ENCODE results near the gene ITPA. TPM values are rescaled to one million over a fixed set of nuclear protein-coding genes. Genes with fewer than 3 reads are reported as not detected.
A peak's percentile ranks its signal among the peaks of the same experiment; 100 is the strongest.

ITPA gene
- total RNA-seq, 5 donors from 2014 or later (not counting 1 experiment from before 2014, with no cell fraction given): 41.6 to 67.6 (median 61.8) TPM

GRCh38 chr20:3246682-3247081, 37.4 kb downstream of the ITPA start:
- H3K9me3 Mint-ChIP-seq: no peaks in the 10 kb centered on the region
- ChIA-PET CTCF (interaction anchor here in 1 of 2 donors (0.7 kb wide), 1 partner anchor 226 kb away, joined by 5 read pairs; no protein-coding TSS in a partner anchor), POLR2A (no interaction called here)
- H3K27ac ChIP-seq (ENCODE audit: low read length): no peak overlapping the region
- DNase-seq (no peak), ATAC-seq (replicated peaks in 1 of 4) (no peak)
- no peak overlapping the region for H3K27ac Mint-ChIP-seq
- peaks cover 0 to 5% (median 4%) of the 10 kb centered on the region in 3 donors for H3K4me1 Mint-ChIP-seq
- H3K36me3 Mint-ChIP-seq: no peaks in the 10 kb centered on the region
- no peaks in the 10 kb centered on the region for H3K9me3 ChIP-seq
- no peaks in the 10 kb centered on the region for H3K36me3 ChIP-seq (ENCODE audit: control insufficient read depth in 2 of 2, extremely low read depth in 1 of 2, insufficient read depth in 1 of 2, low read length in 1 of 2)
- peaks cover 0 to 11% of the 10 kb centered on the region in 2 experiments for H3K4me1 ChIP-seq (ENCODE audit: control insufficient read depth in 1 of 2, extremely low read depth in 1 of 2, insufficient read depth in 2 of 2, low read length in 2 of 2)
- H3K4me3 ChIP-seq (ENCODE audit: control insufficient read depth in 1 of 2, extremely low read depth in 1 of 2, low read length in 1 of 2): no peak overlapping the region
- no peak overlapping the region for H3K4me3 Mint-ChIP-seq
- WGBS (ENCODE audit: insufficient coverage): 100% methylated on average over 1 of the region's 1 CpG
- peaks cover 19 to 33% of the 10 kb centered on the region in 2 donors for H3K27me3 Mint-ChIP-seq
- peaks cover 0 to 65% of the 10 kb centered on the region in 2 experiments for H3K27me3 ChIP-seq (replicated peaks in 1 of 2; ENCODE audit: control insufficient read depth in 2 of 2, extremely low read depth in 1 of 2, insufficient read depth in 2 of 2, low read length in 1 of 2)

DNA sequence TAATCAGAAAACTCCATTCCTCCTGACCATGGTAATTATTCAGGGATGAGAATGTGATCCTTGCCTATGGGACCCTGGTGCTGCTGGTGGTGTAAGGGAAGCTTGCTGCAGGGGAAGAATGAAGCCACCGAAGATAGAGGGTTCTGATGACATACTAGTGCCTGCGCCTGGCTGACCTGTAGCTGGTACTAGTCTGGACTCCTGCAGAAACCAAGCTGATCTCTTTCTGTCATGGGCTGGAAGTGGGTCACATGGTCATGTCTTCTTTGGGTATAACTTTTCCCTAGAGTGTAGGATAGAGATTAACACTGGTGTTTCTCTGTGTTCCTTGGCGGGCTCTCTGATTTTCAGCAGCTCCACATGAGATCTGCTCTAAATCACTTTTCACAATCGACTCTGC, 38.3 kb downstream of the ITPA start:
- DNase-seq (no peak), ATAC-seq (replicated peaks in 1 of 4) (no peak)
- H3K27me3 Mint-ChIP-seq: peaks cover 19 to 31% of the 10 kb centered on the region in 2 donors
- WGBS (ENCODE audit: insufficient coverage): 67% methylated on average over 2 of the region's 4 CpGs
- H3K27ac Mint-ChIP-seq: no peak overlapping the region
- peaks cover 0 to 11% of the 10 kb centered on the region in 2 experiments for H3K4me1 ChIP-seq (ENCODE audit: control insufficient read depth in 1 of 2, extremely low read depth in 1 of 2, insufficient read depth in 2 of 2, low read length in 2 of 2)
- no peak overlapping the region for H3K27ac ChIP-seq (ENCODE audit: low read length)
- CTCF ChIA-PET: no interaction called here
- no peaks in the 10 kb centered on the region for H3K9me3 ChIP-seq
- H3K36me3 Mint-ChIP-seq: peaks cover 6% of the 10 kb centered on the region
- H3K4me3 Mint-ChIP-seq: no peak overlapping the region
- H3K4me3 ChIP-seq (ENCODE audit: control insufficient read depth in 1 of 2, extremely low read depth in 1 of 2, low read length in 1 of 2): no peak overlapping the region
- H3K36me3 ChIP-seq (ENCODE audit: control insufficient read depth in 2 of 2, extremely low read depth in 1 of 2, insufficient read depth in 1 of 2, low read length in 1 of 2): peaks cover 0 to 7% of the 10 kb centered on the region in 2 donors
- H3K9me3 Mint-ChIP-seq: no peaks in the 10 kb centered on the region
- peaks cover 0 to 5% (median 4%) of the 10 kb centered on the region in 3 donors for H3K4me1 Mint-ChIP-seq
- H3K27me3 ChIP-seq (replicated peaks in 1 of 2; ENCODE audit: control insufficient read depth in 2 of 2, extremely low read depth in 1 of 2, insufficient read depth in 2 of 2, low read length in 1 of 2): peaks cover 0 to 71% of the 10 kb centered on the region in 2 experiments
- POLR2A ChIA-PET: interaction anchor here in 1 of 2 donors (0.6 kb wide), 1 partner anchor 560 kb away, joined by 3 read pairs; no protein-coding TSS in a partner anchor

DNA sequence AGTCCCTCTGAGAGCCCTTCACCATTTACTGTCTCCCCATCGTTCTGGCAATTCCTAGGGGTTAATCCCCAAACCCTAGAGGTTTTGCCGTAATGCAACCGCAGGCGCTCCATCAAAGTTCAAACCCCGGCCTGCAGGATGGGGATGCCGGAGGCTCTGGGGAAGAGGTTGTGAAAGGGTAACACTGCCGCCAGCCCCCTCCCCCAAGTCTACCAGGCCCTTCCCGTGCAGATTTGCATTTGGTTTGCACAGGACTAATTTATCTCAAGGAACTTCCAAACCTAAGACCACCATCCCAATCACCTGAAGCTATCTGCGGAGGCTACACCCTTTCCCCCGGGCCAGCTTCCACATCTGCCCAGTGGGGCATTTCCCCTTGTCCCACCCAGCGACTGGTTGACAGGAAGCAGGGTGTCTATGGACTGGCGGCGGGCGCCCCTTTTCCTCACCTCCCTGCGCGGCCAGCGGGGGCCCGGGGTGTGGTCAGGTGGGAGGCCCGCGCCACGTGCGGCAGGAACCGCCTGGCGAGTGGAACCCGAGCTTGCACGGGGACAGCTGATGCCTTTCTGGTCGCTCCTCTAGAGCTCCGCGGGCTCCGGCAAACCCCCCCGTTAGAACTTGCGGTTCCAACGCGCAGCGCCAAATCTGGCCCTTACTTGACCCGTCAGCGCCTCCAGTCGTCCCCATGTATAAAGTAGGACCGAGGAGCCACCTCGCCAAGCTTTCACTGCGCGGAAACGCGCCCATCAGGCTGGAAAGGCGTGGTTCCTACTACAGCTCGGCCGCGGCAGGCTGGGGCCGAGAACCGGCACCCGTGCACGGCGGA, 39.1 kb downstream of the ITPA start:
- Mint-ChIP-seq H3K4me1 (peaks cover 0 to 5% (median 4%) of the 10 kb centered on the region in 3 donors), H3K4me3 (peak overlapping the region in 2 of 3 donors; percentile 37 to 44), H3K36me3 (peaks cover 8% of the 10 kb centered on the region), H3K9me3 (no peaks in the 10 kb centered on the region), H3K27ac (no peak overlapping the region), H3K27me3 (peaks cover 19 to 31% of the 10 kb centered on the region in 2 donors)
- H3K27ac ChIP-seq (ENCODE audit: low read length): no peak overlapping the region
- 2% methylated on average over 44 of the region's 53 CpGs for WGBS (ENCODE audit: insufficient coverage)
- ChIA-PET CTCF (no interaction called here), POLR2A (no interaction called here)
- H3K9me3 ChIP-seq: no peaks in the 10 kb centered on the region
- H3K4me1 ChIP-seq (ENCODE audit: control insufficient read depth in 1 of 2, extremely low read depth in 1 of 2, insufficient read depth in 2 of 2, low read length in 2 of 2): peaks cover 0 to 11% of the 10 kb centered on the region in 2 experiments
- ATAC-seq (replicated peaks in 1 of 4) (peak; percentile 52 to 64 (median 60)), DNase-seq (peak in 4 of 35 experiments; percentile 13 to 28 (median 19))
- peaks cover 0 to 7% of the 10 kb centered on the region in 2 donors for H3K36me3 ChIP-seq (ENCODE audit: control insufficient read depth in 2 of 2, extremely low read depth in 1 of 2, insufficient read depth in 1 of 2, low read length in 1 of 2)
- peaks cover 0 to 71% of the 10 kb centered on the region in 2 experiments for H3K27me3 ChIP-seq (replicated peaks in 1 of 2; ENCODE audit: control insufficient read depth in 2 of 2, extremely low read depth in 1 of 2, insufficient read depth in 2 of 2, low read length in 1 of 2)
- peak overlapping the region in 1 of 2 donors; percentile 53 for H3K4me3 ChIP-seq (ENCODE audit: control insufficient read depth in 1 of 2, extremely low read depth in 1 of 2, low read length in 1 of 2)

GRCh38 chr20:3248993-3249347, 39.7 kb downstream of the ITPA start:
- peaks cover 0 to 7% of the 10 kb centered on the region in 2 donors for H3K36me3 ChIP-seq (ENCODE audit: control insufficient read depth in 2 of 2, extremely low read depth in 1 of 2, insufficient read depth in 1 of 2, low read length in 1 of 2)
- H3K27me3 ChIP-seq (replicated peaks in 1 of 2; ENCODE audit: control insufficient read depth in 2 of 2, extremely low read depth in 1 of 2, insufficient read depth in 2 of 2, low read length in 1 of 2): peaks cover 0 to 67% of the 10 kb centered on the region in 2 experiments
- ATAC-seq (replicated peaks in 1 of 4) (peak in 3 of 4 experiments; percentile 28 to 38 (median 32)), DNase-seq (no peak)
- Mint-ChIP-seq H3K36me3 (peaks cover 8% of the 10 kb centered on the region), H3K9me3 (no peaks in the 10 kb centered on the region), H3K27me3 (peaks cover 19 to 30% of the 10 kb centered on the region in 2 donors), H3K4me3 (peak overlapping the region in 2 of 3 donors; percentile 31 to 44), H3K4me1 (peaks cover 0 to 5% (median 4%) of the 10 kb centered on the region in 3 donors), H3K27ac (no peak overlapping the region)
- POLR2A ChIA-PET: no interaction called here
- peaks cover 0 to 11% of the 10 kb centered on the region in 2 experiments for H3K4me1 ChIP-seq (ENCODE audit: control insufficient read depth in 1 of 2, extremely low read depth in 1 of 2, insufficient read depth in 2 of 2, low read length in 2 of 2)
- H3K9me3 ChIP-seq: no peaks in the 10 kb centered on the region
- CTCF ChIA-PET: no interaction called here
- H3K27ac ChIP-seq (ENCODE audit: low read length): no peak overlapping the region
- 0% methylated on average over 4 of the region's 18 CpGs for WGBS (ENCODE audit: insufficient coverage)
- H3K4me3 ChIP-seq (ENCODE audit: control insufficient read depth in 1 of 2, extremely low read depth in 1 of 2, low read length in 1 of 2): peak overlapping the region in 1 of 2 donors; percentile 53

GRCh38 chr20:3250091-3250504, 40.8 kb downstream of the ITPA start:
- peaks cover 7 to 8% of the 10 kb centered on the region in 2 donors for H3K36me3 ChIP-seq (ENCODE audit: control insufficient read depth in 2 of 2, extremely low read depth in 1 of 2, insufficient read depth in 1 of 2, low read length in 1 of 2)
- Mint-ChIP-seq H3K4me1 (peaks cover 0 to 5% (median 4%) of the 10 kb centered on the region in 3 donors), H3K4me3 (no peak overlapping the region), H3K27ac (no peak overlapping the region), H3K36me3 (peaks cover 14% of the 10 kb centered on the region), H3K9me3 (no peaks in the 10 kb centered on the region), H3K27me3 (peaks cover 18 to 23% of the 10 kb centered on the region in 2 donors)
- CTCF ChIA-PET: interaction anchor here in 1 of 2 donors (0.5 kb wide), 1 partner anchor 39 kb away, joined by 3 read pairs; no protein-coding TSS in a partner anchor
- 80% methylated on average over 7 of the region's 10 CpGs for WGBS (ENCODE audit: insufficient coverage)
- H3K27me3 ChIP-seq (replicated peaks in 1 of 2; ENCODE audit: control insufficient read depth in 2 of 2, extremely low read depth in 1 of 2, insufficient read depth in 2 of 2, low read length in 1 of 2): peaks cover 0 to 65% of the 10 kb centered on the region in 2 experiments
- H3K27ac ChIP-seq (ENCODE audit: low read length): no peak overlapping the region
- no peaks in the 10 kb centered on the region for H3K9me3 ChIP-seq
- ATAC-seq (replicated peaks in 1 of 4) (no peak), DNase-seq (no peak)
- POLR2A ChIA-PET: no interaction called here
- H3K4me3 ChIP-seq (ENCODE audit: control insufficient read depth in 1 of 2, extremely low read depth in 1 of 2, low read length in 1 of 2): no peak overlapping the region
- peaks cover 0 to 11% of the 10 kb centered on the region in 2 experiments for H3K4me1 ChIP-seq (ENCODE audit: control insufficient read depth in 1 of 2, extremely low read depth in 1 of 2, insufficient read depth in 2 of 2, low read length in 2 of 2)

DNA sequence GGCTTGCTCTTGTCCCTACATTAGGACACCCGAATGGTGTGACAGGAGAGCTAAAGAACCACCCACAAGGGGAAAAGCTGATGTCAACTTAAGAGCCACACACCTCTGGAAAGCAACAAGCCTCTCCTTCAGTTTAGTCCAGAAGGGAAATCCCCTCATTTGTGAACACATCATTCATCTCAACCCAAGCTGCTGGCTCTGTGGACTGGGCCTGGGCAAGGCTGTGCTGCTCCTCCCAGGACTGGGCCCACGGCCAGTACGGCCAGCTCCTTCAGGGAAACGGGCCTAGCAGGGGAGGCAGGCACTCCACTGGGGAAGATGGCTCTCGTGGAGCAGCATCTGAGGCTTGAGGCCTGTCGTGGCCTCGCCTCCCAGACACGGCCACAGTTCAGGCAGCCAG, 42.5 kb downstream of the ITPA start:
- 86% methylated on average over 8 of the region's 8 CpGs for WGBS (ENCODE audit: insufficient coverage)
- Histone ChIP-seq H3K27me3 (replicated peaks in 1 of 2; ENCODE audit: control insufficient read depth in 2 of 2, extremely low read depth in 1 of 2, insufficient read depth in 2 of 2, low read length in 1 of 2) (peaks cover 0 to 57% of the 10 kb centered on the region in 2 experiments), H3K36me3 (ENCODE audit: control insufficient read depth in 2 of 2, extremely low read depth in 1 of 2, insufficient read depth in 1 of 2, low read length in 1 of 2) (peaks cover 10 to 15% of the 10 kb centered on the region in 2 donors), H3K9me3 (no peaks in the 10 kb centered on the region), H3K27ac (ENCODE audit: low read length) (no peak overlapping the region), H3K4me3 (ENCODE audit: control insufficient read depth in 1 of 2, extremely low read depth in 1 of 2, low read length in 1 of 2) (no peak overlapping the region), H3K4me1 (ENCODE audit: control insufficient read depth in 1 of 2, extremely low read depth in 1 of 2, insufficient read depth in 2 of 2, low read length in 2 of 2) (peaks cover 0 to 11% of the 10 kb centered on the region in 2 experiments)
- DNase-seq: no peak
- CTCF ChIA-PET: interaction anchor here in 1 of 2 donors (1.0 kb wide), 1 partner anchor 33 kb away, joined by 3 read pairs; no protein-coding TSS in a partner anchor
- Mint-ChIP-seq H3K27me3 (peaks cover 12 to 19% of the 10 kb centered on the region in 2 donors), H3K9me3 (no peaks in the 10 kb centered on the region), H3K27ac (no peak overlapping the region), H3K36me3 (peaks cover 28% of the 10 kb centered on the region), H3K4me1 (peaks cover 0 to 5% (median 4%) of the 10 kb centered on the region in 3 donors), H3K4me3 (no peak overlapping the region)
- POLR2A ChIA-PET: no interaction called here
- ATAC-seq (replicated peaks in 1 of 4): no peak
